Neural crest cell (in vitro differentiated cells): ENCODE results near the gene RXRB. TPM values are rescaled to one million over a fixed set of nuclear protein-coding genes. Genes with fewer than 3 reads are reported as not detected.

Experiments
- DNase-seq: peaks from one replicate; pipeline ENCODE4 v3.0.0; 2021; ENCODE audit warnings: low read depth, mixed read lengths, low spot score
- H3K27ac Mint-ChIP-seq: one replicate; pipeline ENCODE4 v1.8.0; 2021; ENCODE audit warnings: mild to moderate bottlenecking, mixed read lengths; ENCODE audit not compliant: unreplicated experiment
- H3K27me3 Mint-ChIP-seq: 2 replicates; pipeline ENCODE4 v1.8.0; 2021; ENCODE audit warnings: low read depth, mild to moderate bottlenecking, mixed read lengths
- H3K36me3 Mint-ChIP-seq: 2 replicates; pipeline ENCODE4 v1.8.0; 2021; ENCODE audit warnings: low read depth, mild to moderate bottlenecking, mixed read lengths
- H3K4me1 Mint-ChIP-seq: 2 replicates; pipeline ENCODE4 v1.8.0; 2021; ENCODE audit warnings: mixed read lengths
- H3K4me3 Mint-ChIP-seq: one replicate; pipeline ENCODE4 v1.8.0; 2021; ENCODE audit warnings: mild to moderate bottlenecking, mixed read lengths
- H3K9me3 Mint-ChIP-seq: 2 replicates; pipeline ENCODE4 v1.8.0; 2021; ENCODE audit warnings: mixed read lengths
- CTCF ChIP-seq: fragments of 200-600 bp; sonication (generic); conservative IDR thresholded peaks from 2 replicates; pipeline ENCODE4 v1.5.0; 2021; ENCODE audit warnings: antibody characterized with exemption, mild to moderate bottlenecking
- total RNA-seq: library from RNA; stranded (reverse); gene quantifications from 2 replicates; pipeline ENCODE4 v1.2.1, GENCODE V29; 2021

The RXRB gene
- total RNA-seq, 1 donor from 2014 or later, result 33.1 TPM

DNA sequence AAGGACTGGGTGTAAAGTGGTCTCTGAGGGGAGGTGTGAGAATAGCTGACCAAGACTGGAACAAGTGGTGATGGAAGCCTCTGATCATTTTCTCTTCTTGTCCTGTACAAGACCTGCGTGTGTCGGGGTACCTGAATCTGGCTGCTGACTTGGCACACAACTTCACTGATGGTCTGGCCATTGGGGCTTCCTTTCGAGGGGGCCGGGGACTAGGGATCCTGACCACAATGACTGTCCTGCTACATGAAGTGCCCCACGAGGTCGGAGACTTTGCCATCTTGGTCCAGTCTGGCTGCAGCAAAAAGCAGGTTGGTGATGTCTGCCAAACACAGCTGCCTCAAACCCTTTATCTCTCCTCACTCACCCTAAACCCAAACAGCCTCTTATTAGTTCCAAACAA is 2.3 kb upstream of the RXRB start:
- Mint-ChIP-seq H3K36me3 (peaks cover 22% of the 10 kb centered on the region), H3K4me3 (peak overlapping the region; percentile 99), H3K4me1 (peaks cover 82% of the 10 kb centered on the region), H3K27ac (peak overlapping the region; percentile 19), H3K9me3 (no peaks in the 10 kb centered on the region), H3K27me3 (no peaks in the 10 kb centered on the region)
- DNase-seq, result no peak
- TF ChIP-seq CTCF, result no peak

DNA sequence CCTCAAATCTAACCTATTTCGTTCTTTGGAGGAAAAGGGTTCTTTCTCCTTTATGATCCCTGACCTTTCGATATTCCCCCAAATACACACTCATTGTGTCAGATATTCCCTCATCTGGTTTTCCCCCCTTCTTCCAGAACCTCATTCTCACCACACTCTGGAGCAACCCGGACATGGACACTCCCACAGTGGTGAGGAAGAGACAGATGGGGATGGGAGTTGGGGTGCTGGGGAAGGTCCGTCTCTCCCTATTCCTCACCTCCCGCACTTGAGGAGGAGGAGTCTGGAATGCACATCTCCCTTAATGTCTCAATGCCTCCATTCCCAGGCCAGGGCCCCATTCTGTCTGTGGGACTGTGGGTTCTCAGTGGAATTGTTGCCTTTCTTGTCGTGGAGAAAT is 1.5 kb upstream of the RXRB start:
- Mint-ChIP-seq H3K36me3 (peaks cover 22% of the 10 kb centered on the region), H3K27ac (peak overlapping the region; percentile 22), H3K27me3 (no peaks in the 10 kb centered on the region), H3K9me3 (no peaks in the 10 kb centered on the region), H3K4me1 (peaks cover 91% of the 10 kb centered on the region), H3K4me3 (peak overlapping the region; percentile 99)
- TF ChIP-seq CTCF, result no peak
- DNase-seq, result no peak

DNA sequence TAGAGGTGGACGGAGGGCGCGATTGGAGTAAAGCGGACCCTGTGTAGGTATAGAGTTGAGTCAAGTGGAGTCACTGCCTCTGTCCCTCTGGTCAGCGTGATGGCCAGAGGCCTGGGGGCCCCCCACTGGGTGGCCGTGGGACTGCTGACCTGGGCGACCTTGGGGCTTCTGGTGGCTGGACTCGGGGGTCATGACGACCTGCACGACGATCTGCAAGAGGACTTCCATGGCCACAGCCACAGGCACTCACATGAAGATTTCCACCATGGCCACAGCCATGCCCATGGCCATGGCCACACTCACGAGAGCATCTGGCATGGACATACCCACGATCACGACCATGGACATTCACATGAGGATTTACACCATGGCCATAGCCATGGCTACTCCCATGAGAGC is 681 bp upstream of the RXRB start:
- Mint-ChIP-seq H3K27me3 (no peaks in the 10 kb centered on the region), H3K36me3 (peaks cover 23% of the 10 kb centered on the region), H3K27ac (peak overlapping the region; percentile 98), H3K9me3 (no peaks in the 10 kb centered on the region), H3K4me3 (peak overlapping the region; percentile 99), H3K4me1 (peaks cover 89% of the 10 kb centered on the region)
- TF ChIP-seq CTCF, result peak; percentile 21
- no peak for DNase-seq

DNA sequence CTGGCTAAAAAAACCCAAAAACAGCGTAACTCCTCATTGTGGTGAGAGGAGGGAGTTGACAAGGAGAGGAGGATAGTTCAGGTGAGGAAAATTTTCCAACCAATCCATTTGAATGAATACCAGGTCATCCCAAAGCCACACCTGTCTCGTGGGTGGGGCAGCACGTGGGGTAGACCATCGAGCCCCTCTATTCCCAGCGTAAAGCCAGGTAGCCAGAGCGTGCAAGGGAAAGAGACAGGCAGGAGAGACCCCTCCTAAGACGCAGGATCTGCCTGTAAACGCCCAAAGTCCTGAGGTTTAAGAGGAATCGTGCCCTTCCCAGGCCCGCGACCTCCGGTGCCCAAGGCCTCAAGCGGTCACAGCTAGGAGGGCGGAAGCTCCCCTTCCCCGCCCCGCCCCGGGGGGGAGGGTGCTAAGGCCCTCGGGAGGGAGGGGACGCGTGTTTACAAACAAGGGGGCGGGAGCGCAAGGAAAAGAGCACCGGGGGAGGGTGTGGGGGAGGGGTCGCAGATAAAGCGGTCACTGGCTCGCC is 712 bp downstream of the RXRB start:
- Mint-ChIP-seq H3K4me1 (peaks cover 87% of the 10 kb centered on the region), H3K27me3 (no peaks in the 10 kb centered on the region), H3K27ac (peak overlapping the region; percentile 78), H3K36me3 (peaks cover 34% of the 10 kb centered on the region), H3K9me3 (no peaks in the 10 kb centered on the region), H3K4me3 (peak overlapping the region; percentile 99)
- no peak for DNase-seq
- no peak for TF ChIP-seq CTCF

DNA sequence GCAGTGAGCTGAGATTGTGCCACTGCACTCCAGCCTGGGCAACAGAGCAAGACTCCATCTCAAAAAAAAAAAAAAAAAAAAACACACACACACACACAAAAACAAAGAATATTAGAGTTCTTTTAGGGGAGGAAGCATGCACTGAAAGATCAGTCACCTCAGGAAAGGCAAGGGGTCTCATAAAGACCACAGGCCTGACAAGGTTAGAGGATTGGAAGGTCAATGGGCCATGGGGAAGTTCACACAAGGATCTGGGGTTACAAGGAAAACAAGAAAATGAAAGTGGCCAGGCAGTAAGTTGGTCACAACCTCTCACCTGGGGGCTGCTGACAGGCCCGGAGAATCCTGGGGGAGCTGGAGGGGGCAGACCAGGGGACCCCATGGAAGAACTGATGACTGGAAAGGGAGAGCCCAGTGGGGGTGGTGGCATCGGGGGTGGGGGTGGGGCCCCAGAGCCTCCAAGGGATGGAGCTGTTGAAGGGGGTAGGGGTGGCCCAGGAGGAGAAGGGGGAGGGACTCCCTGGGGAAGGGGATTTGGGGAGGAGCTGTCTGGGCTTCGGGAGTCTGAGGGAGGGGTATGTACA is 1.5 kb downstream of the RXRB start:
- no peak for DNase-seq
- no peaks in the 10 kb centered on the region for H3K9me3 Mint-ChIP-seq
- H3K27ac Mint-ChIP-seq, result no peak overlapping the region

More for the DNA sequence above, 1.5 kb downstream of the RXRB start:
- no peaks in the 10 kb centered on the region for H3K27me3 Mint-ChIP-seq
- peaks cover 35% of the 10 kb centered on the region for H3K36me3 Mint-ChIP-seq
- peaks cover 85% of the 10 kb centered on the region for H3K4me1 Mint-ChIP-seq
- H3K4me3 Mint-ChIP-seq, result peak overlapping the region; percentile 99
- no peak for TF ChIP-seq CTCF
